Esophagus muscularis mucosa (tissue), 4 donors: ENCODE results near the gene TMEM179. TPM values are rescaled to one million over a fixed set of nuclear protein-coding genes. Genes with fewer than 3 reads are reported as not detected.

ENCODE experiments used
- DNase-seq: peaks from one replicate; pipeline ENCODE4 v3.0.0-alpha.2; 2017; ENCODE audit errors: extremely low spot score
- H3K27ac ChIP-seq, 4 donors: fragments of 200-600 bp; sonication (generic); replicated peaks in 1 of 4; 1 replicate in 3 of 4; 2 replicates in 1 of 4; pipeline ENCODE4 v1.5.1; 2016 to 2019; ENCODE audit warnings: mild to moderate bottlenecking in 1 of 4
- H3K27me3 ChIP-seq, 4 donors: fragments of 200-600 bp; sonication (generic); one replicate each; pipeline versions ENCODE4 v1.5.1 to v1.6.0; 2016 to 2019
- H3K36me3 ChIP-seq, 4 donors: fragments of 200-600 bp; sonication (generic); one replicate each; pipeline ENCODE4 v1.5.1; 2016 to 2019
- H3K4me1 ChIP-seq, 4 donors: fragments of 200-600 bp; sonication (generic); one replicate each; pipeline ENCODE4 v1.5.1; 2016 to 2019
- H3K4me3 ChIP-seq, 4 donors: fragments of 200-600 bp; sonication (generic); 1 replicate in 2 of 4; 2 replicates in 2 of 4; pipeline ENCODE4 v1.5.1; 2016 to 2019; ENCODE audit warnings: mild to moderate bottlenecking in 4 of 4, moderate library complexity in 1 of 4
- H3K9me3 ChIP-seq, 4 donors: fragments of 200-600 bp; sonication (generic); 1 replicate in 3 of 4; 2 replicates in 1 of 4; pipeline ENCODE4 v1.5.1; 2016 to 2019
- CTCF ChIP-seq, 3 experiments: fragments of 200-600 bp in 2 of 3; fragments of 450-650 bp in 1 of 3; sonication (generic) in 2 of 3; IDR thresholded peaks; one replicate each; pipeline ENCODE4 v1.5.1; 2017 to 2019; ENCODE audit warnings: antibody characterized with exemption in 3 of 3, mild to moderate bottlenecking in 2 of 3, moderate library complexity in 1 of 3
- EP300 ChIP-seq: sonication (generic); formaldehyde crosslinking; IDR thresholded peaks from one replicate; pipeline ENCODE4 v1.6.1; 2017; ENCODE audit warnings: antibody characterized with exemption
- POLR2A ChIP-seq: fragments of 450-650 bp; IDR thresholded peaks from one replicate; pipeline ENCODE4 v1.6.1; 2017; ENCODE audit warnings: antibody characterized with exemption, moderate library complexity, mild to moderate bottlenecking, low read depth
- POLR2AphosphoS5 ChIP-seq, 2 donors: sonication (generic); formaldehyde crosslinking; IDR thresholded peaks; one replicate each; pipeline ENCODE4 v1.6.1; 2017; ENCODE audit warnings: antibody characterized with exemption in 2 of 2
- WGBS: methylation state at CpG from one replicate; pipeline ENCODE4 v1.1.5; 2018; 5-methylcytosine and 5-hydroxymethylcytosine counted together
- intact Hi-C: fragments of 100-400 bp; cut with DNase I; formaldehyde crosslinking; loops from one replicate; pipeline ENCODE4 v1.15.1; 2023
- total RNA-seq, 4 donors: library from RNA; depleted of rRNA; stranded (reverse); fragments of >200 nt; gene quantifications; one replicate each; pipeline versions ENCODE4 v1.1.0 to v1.2.1, GENCODE V29; 2016

Gene TMEM179
- total RNA-seq, 4 donors from 2014 or later: 1.4 to 4.2 (median 1.9) TPM

- no peak for TF ChIP-seq EP300
- no peak for TF ChIP-seq CTCF (IDR thresholded peaks at IDR 0.05)
- no peak for TF ChIP-seq POLR2A
- no peak for TF ChIP-seq POLR2AphosphoS5 (IDR thresholded peaks at IDR 0.05)
- Histone ChIP-seq H3K4me3 (no peak overlapping the region), H3K27ac (no peak overlapping the region), H3K9me3 (no peaks in the 10 kb centered on the region), H3K4me1 (peaks cover 0 to 2% (median 0%) of the 10 kb centered on the region in 4 donors), H3K27me3 (peaks cover 0 to 87% (median 0%) of the 10 kb centered on the region in 4 donors), H3K36me3 (peaks cover 0 to 4% (median 0%) of the 10 kb centered on the region in 4 donors)
- WGBS: 90% methylated on average over 15 of the region's 15 CpGs
- DNase-seq: no peak
- intact Hi-C loops: no loop called here
Observed at GRCh38 chr14:104594310-104595046, 10.1 kb downstream of the TMEM179 start.

- no peak for DNase-seq
- Histone ChIP-seq H3K9me3 (no peaks in the 10 kb centered on the region), H3K4me1 (peaks cover 0 to 2% (median 0%) of the 10 kb centered on the region in 4 donors), H3K4me3 (no peak overlapping the region), H3K27me3 (peaks cover 0 to 87% (median 0%) of the 10 kb centered on the region in 4 donors), H3K27ac (no peak overlapping the region), H3K36me3 (peaks cover 0 to 12% (median 0%) of the 10 kb centered on the region in 4 donors)
- no peak for TF ChIP-seq POLR2AphosphoS5 (IDR thresholded peaks at IDR 0.05)
- TF ChIP-seq CTCF (IDR thresholded peaks at IDR 0.05): no peak
- TF ChIP-seq EP300: no peak
- TF ChIP-seq POLR2A: no peak
- intact Hi-C loops: no loop called here
- 69% methylated on average over 10 of the region's 12 CpGs for WGBS
Observed at GRCh38 chr14:104593710-104594136, 10.8 kb downstream of the TMEM179 start.

- no peak for DNase-seq
- no peak overlapping the region for H3K27ac ChIP-seq
- peaks cover 0 to 16% (median 0%) of the 10 kb centered on the region in 4 donors for H3K36me3 ChIP-seq
- peaks cover 0 to 2% (median 0%) of the 10 kb centered on the region in 4 donors for H3K4me1 ChIP-seq
- H3K9me3 ChIP-seq: no peaks in the 10 kb centered on the region
- H3K4me3 ChIP-seq: no peak overlapping the region
- intact Hi-C loops: no loop called here
- 87% methylated on average over 3 of the region's 18 CpGs for WGBS
- no peak for TF ChIP-seq EP300
- no peak for TF ChIP-seq CTCF (IDR thresholded peaks at IDR 0.05)
- TF ChIP-seq POLR2AphosphoS5 (IDR thresholded peaks at IDR 0.05): no peak
- no peak for TF ChIP-seq POLR2A
- H3K27me3 ChIP-seq: peaks cover 0 to 87% (median 0%) of the 10 kb centered on the region in 4 donors
Observed at GRCh38 chr14:104593241-104593701, 11.3 kb downstream of the TMEM179 start.

- H3K9me3 ChIP-seq: no peaks in the 10 kb centered on the region
- TF ChIP-seq POLR2AphosphoS5 (IDR thresholded peaks at IDR 0.05): no peak
- TF ChIP-seq EP300: no peak
- TF ChIP-seq CTCF (IDR thresholded peaks at IDR 0.05): no peak
- TF ChIP-seq POLR2A: no peak
- DNase-seq: no peak
- intact Hi-C loops: no loop called here
- WGBS: 79% methylated on average over 3 of the region's 8 CpGs
- no peak overlapping the region for H3K4me3 ChIP-seq
- peaks cover 0 to 21% (median 0%) of the 10 kb centered on the region in 4 donors for H3K36me3 ChIP-seq
- peaks cover 0 to 87% (median 0%) of the 10 kb centered on the region in 4 donors for H3K27me3 ChIP-seq
- H3K4me1 ChIP-seq: peaks cover 0 to 3% (median 0%) of the 10 kb centered on the region in 4 donors
- no peak overlapping the region for H3K27ac ChIP-seq
Observed at GRCh38 chr14:104592785-104593184, 11.8 kb downstream of the TMEM179 start.
